ENCODE measurements around the gene SLC39A5.
"Not testable (repeated sequence)": the region's sequence is repeated elsewhere in the genome, so short reads cannot be mapped to it uniquely, and the experiment has no call there.

The SLC39A5 gene

GRCh38 chr12:56247923-56248322 lies 18.1 kb downstream of the SLC39A5 start:
- no peak for DNase-seq (ENCODE audit: low spot score)

DNA sequence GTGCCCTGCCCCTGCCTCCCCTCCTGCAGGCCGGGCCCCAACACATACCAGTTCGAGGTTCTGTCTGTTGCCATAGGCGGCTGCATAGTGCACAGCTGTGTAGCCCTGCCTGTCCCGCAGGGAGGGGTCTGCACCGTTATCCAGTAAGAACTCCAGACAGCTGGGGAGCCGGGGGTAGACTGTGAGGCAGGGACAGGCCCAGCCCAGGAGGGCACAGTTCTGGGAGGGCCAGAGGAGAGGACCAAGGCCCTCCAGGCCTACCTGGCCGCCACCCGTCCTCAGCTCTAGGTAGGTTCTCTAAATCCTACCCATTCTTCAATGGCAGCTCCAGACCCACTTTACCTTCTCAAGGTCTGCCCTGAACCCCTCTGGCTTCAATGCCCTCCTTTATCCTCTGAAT lies 18.9 kb downstream of the SLC39A5 start:
- DNase-seq (ENCODE audit: low spot score): no peak

GRCh38 chr12:56252649-56253048 lies 22.8 kb downstream of the SLC39A5 start:
- DNase-seq (ENCODE audit: low spot score): no peak

GRCh38 chr12:56253091-56253490 lies 23.2 kb downstream of the SLC39A5 start:
- DNase-seq (ENCODE audit: low spot score): no peak

DNA sequence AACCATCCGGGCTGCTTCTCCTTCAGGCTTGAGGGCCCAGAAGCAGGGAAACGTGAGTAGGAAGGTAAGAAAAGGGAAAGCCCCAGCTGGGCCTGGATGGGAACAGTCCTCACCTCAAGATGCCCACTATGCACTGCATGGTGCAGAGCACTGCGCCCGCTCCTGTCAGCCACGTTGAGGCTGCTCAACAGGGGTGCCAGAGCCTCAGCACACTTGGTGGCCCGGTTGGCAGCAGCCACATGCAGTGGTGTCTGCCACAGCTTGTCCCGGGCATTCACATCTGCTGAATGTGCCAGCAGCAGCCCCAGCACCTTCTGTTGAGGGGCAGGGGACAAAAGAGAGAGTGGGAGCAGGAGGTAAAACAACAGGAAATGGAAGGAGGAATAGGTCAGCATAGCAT lies 25.8 kb downstream of the SLC39A5 start:
- DNase-seq (ENCODE audit: low spot score): no peak

GRCh38 chr12:56256326-56256960 lies 26.6 kb downstream of the SLC39A5 start:
- no peak for DNase-seq (ENCODE audit: low spot score)

- no peak for DNase-seq (ENCODE audit: low spot score)
Measured at GRCh38 chr12:56257071-56257470, 27.2 kb downstream of the SLC39A5 start.

- peak; percentile 46 for DNase-seq (ENCODE audit: low spot score)
Measured at GRCh38 chr12:56257491-56258067, 27.7 kb downstream of the SLC39A5 start.

DNA sequence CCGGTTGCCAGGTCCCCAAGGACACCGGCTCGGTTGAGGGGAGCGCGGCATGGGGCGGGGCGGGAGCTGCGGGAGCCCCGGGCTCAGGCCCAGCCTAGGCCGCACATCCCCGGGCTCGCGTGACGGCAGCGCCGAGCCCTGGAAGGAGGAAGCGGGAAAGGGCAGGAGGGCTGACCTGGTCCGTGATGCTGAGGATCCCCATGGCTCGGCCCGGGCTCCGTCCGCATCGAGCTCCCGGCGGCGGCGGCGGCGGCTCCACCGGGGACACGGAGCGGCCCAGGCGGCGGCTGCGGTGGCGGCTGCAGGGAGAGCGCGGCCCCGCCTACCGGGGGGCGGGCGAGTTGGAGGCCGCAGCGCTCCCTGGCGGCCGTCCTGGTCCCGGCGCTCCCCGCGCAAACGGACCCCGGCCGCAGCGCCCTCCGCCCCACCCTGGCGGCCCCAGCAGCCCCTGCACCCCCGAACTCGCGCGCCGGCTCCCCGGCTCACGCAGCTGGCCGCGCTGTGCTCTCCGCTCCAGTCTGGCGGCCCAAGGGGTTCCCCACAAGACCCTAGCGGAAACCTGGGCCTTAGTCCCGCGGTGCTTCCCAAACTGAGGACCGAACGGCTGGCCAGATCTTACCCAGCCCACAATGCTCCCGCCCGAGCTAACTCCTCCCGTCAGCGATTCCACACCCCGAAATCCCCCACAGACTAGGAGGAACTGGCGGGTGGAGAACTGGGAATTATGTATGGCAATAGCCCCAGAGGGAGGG lies 28.4 kb downstream of the SLC39A5 start, which contains the start of gene ANKRD52:
ANKRD52 (minus strand) TSS at position 317 of the 752 bp plus-strand sequence; CDS start at position 202, 115 bp downstream.
- peak; percentile 76 for DNase-seq (ENCODE audit: low spot score)

DNA sequence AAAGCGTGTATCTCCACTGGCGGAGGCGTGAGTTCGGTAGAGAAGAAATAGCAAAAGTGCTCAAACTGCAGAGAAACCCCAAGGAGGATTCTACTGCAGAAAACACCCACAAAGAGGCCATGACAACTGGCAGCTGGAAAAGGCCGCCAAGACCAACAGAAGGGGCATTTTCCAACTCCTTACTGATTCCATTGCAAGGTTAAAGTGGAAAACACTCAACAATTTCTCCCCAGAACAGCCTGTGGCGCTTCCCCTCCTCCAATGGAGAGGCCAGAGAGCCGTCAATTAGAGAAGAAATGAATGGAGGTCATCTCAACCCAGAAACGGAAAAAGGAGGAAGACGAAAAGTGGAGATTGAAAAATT lies 29.0 kb downstream of the SLC39A5 start:
- DNase-seq (ENCODE audit: low spot score): no peak

DNA sequence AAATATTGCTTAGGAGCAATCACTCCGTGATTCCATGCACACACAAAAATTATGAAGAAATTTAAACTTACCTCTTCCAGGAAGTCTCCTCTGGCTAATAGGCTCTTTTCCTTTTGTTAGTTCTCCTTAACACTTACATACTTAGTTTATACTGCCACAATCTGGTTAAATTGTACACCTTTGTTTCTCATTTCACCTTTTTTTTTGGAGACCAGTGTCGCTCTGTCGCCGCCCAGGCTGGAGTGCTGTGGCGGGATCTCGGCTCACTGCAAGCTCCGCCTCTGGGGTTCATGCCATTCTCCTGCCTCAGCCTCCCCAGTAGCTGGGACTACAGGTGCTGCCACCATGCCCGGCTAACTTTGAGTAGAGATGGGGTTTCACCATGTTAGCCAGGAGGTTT lies 30.5 kb downstream of the SLC39A5 start:
- DNase-seq (ENCODE audit: low spot score): no peak

DNA sequence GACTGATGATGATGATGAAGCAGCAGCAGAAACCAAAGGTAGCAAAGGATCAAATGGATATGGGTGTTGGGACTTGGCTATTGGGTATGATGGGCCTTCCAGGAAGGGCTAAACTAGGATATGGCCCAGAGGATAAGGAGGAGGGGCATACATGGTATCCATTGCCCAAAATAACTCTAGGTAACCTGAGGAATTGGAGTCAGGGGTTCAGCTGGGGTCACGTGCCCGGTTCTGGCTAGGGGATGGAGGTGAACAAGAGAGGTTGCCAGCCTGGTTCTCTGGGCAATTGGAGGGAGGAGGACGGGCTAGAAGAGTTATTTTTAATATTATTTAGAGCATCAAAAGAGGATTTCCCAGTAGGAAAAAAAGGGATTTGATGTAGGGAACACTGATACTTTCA lies 31.1 kb downstream of the SLC39A5 start:
- DNase-seq (ENCODE audit: low spot score): no peak

GRCh38 chr12:56261503-56262232 lies 31.8 kb downstream of the SLC39A5 start:
- no peak for DNase-seq (ENCODE audit: low spot score)

- not testable (repeated sequence) for DNase-seq (ENCODE audit: low spot score)
Measured at GRCh38 chr12:56262955-56263354, 33.1 kb downstream of the SLC39A5 start.

- DNase-seq (ENCODE audit: low spot score): not testable (repeated sequence)
Measured at GRCh38 chr12:56266068-56266692, 36.3 kb downstream of the SLC39A5 start.

DNA sequence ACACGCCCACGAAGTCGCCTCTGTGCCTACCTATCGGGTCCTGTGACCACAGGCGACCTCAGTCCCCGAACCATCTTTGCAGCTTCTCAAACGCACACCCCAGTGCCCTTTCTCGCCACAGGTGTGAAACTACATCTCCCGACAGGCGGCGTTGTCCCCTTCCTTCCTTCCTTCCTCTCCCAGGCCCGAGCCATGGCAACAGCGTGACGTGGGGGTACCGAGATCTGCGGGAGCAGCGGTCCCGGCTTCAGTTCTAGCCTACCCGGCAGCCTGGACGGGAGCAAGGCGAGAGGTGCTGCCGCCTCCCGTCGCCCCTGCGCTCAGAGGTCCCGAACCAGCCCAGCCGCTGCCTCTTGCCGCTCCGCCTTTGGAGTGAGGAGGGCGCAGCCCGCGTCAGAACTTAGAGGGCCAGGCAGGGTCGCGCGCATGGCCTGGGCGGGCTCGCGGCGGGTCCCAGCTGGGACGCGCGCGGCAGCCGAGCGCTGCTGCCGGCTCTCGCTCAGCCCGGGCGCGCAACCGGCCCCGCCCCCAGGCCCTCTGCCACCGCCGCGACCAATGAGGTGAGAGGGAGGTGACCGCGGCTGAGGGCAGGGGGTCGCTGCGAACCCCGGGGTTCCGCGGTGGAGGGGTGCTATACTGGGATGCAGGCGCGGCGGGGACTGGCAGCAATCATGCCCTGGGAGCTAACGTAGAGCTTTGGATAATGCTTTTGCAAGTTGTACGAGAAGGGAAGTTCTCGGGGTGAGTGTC lies 37.0 kb downstream of the SLC39A5 start, which contains the start of gene COQ10A:
COQ10A (plus strand) TSS at position 250 of the 750 bp plus-strand sequence; CDS start at position 427, 177 bp downstream.
- peak; percentile 95 for DNase-seq (ENCODE audit: low spot score)

GRCh38 chr12:56267443-56268071 lies 37.7 kb downstream of the SLC39A5 start:
- DNase-seq (ENCODE audit: low spot score): peak; percentile 55

- peak; percentile 51 for DNase-seq (ENCODE audit: low spot score)
Measured at GRCh38 chr12:56271031-56271430, 41.2 kb downstream of the SLC39A5 start.

- DNase-seq (ENCODE audit: low spot score): not testable (repeated sequence)
Measured at GRCh38 chr12:56272468-56272867, 42.6 kb downstream of the SLC39A5 start.

DNA sequence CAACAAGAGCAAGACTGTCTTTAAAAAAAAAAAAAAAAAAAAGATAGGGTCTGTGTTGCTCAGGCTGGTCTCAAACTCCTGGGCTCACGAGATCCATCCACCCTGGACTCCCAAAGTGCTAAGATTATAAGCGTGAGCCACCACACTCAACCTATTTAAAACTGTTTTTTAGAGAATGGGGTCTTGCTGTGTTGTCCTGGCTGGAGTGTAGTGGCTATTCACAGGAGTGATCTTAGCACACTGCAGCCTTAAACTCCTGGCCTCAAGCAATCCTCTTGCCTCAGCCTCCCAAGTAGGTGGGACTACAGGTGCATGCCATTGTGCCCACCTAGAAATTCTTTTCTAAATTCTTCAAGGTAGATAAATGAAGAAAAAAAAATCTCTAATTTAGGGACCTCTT lies 44.4 kb downstream of the SLC39A5 start:
- DNase-seq (ENCODE audit: low spot score): no peak

DNA sequence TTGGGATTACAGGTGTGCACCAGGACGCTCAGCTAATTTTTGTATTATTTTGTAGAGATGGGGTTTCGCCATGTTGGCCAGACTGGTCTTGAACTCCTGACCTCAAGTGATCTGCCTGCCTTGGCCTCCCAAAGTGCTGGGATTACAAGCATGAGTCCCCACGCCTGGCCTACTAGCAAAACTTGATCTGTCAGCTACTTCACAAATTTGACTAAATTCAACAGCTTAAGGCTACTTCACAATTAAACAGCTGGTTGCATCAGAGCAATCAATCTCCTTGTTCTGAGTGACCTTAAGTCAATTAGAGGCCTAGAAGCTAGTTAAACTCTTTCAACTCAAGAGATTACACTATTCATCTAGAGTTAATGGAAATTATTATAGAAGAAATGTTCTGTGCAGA lies 49.1 kb downstream of the SLC39A5 start:
- DNase-seq (ENCODE audit: low spot score): no peak

All from cerebellar cortex (tissue), 1 donor.